HL-60 (cell line): Measurements from ENCODE around the gene TLE3.

Experiments used
- DNase-seq, 2 experiments: peaks; one replicate each; pipeline ENCODE4 v3.0.0-alpha.2; 2010 to 2020; ENCODE audit warnings: low read depth in 1 of 2, low spot score in 1 of 2
- H3K27ac ChIP-seq: fragments of 250-450 bp; sonication (Bioruptor Pico); replicated peaks from 2 replicates; pipeline ENCODE4 v1.5.1; 2020; ENCODE audit warnings: mild to moderate bottlenecking, moderate library complexity
- H3K27me3 ChIP-seq: fragments of 250-450 bp; sonication (Bioruptor Pico); 2 replicates; pipeline ENCODE4 v1.5.1; 2021; ENCODE audit warnings: mild to moderate bottlenecking, moderate library complexity; ENCODE audit not compliant: insufficient read depth, poor library complexity, severe bottlenecking
- H3K4me3 ChIP-seq: replicated peaks from 2 replicates; pipeline ENCODE4 v1.5.1; 2011; ENCODE audit warnings: mild to moderate bottlenecking, control low read depth, low read length; ENCODE audit not compliant: insufficient read depth
- GABPA ChIP-seq: IDR thresholded peaks from 2 replicates; pipeline ENCODE4 v1.6.1; 2012; ENCODE audit warnings: low read depth
- POLR2AphosphoS5 ChIP-seq: IDR thresholded peaks from 2 replicates; pipeline ENCODE4 v1.6.1; 2012; ENCODE audit warnings: low read depth
- SPI1 ChIP-seq: IDR thresholded peaks from 2 replicates; pipeline ENCODE4 v1.6.1; 2012; ENCODE audit warnings: low read depth, mild to moderate bottlenecking, borderline replicate concordance
- TF ChIP-seq, protein P1 (sequence below): IDR thresholded peaks from 2 replicates; pipeline ENCODE4 v1.6.1; 2012; ENCODE audit warnings: low read depth; ENCODE audit not compliant: insufficient replicate concordance
- TF ChIP-seq, protein P2 (sequence below): IDR thresholded peaks from one replicate; pipeline ENCODE4 v1.5.1; 2011; ENCODE audit warnings: low read length, control low read depth, inconsistent platforms; ENCODE audit not compliant: insufficient read depth

The TLE3 gene

DNA sequence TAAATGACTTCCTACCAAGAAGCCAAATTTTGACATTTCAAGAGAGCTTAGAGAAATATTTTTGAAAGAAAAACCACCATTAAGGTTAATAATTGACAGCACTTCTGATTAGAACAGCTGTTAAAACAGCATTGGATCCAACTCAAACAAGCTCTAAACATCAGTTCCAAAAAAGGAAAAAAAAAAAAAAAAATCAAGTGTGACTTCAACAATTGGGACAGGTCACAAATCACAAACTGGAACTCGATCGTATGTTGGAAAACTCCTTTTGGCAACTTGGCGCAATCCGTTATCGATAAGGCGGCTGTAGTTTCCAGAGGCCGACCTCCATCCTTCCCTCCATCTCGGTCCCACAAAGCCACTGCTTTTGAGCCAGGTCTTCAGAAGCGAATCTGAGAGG lies 17.8 kb downstream of the TLE3 start:
- Histone ChIP-seq H3K27me3 (no peaks in the 10 kb centered on the region), H3K27ac (no peak overlapping the region), H3K4me3 (no peak overlapping the region)
- TF ChIP-seq SPI1: no peak
- TF ChIP-seq, protein P1, sequence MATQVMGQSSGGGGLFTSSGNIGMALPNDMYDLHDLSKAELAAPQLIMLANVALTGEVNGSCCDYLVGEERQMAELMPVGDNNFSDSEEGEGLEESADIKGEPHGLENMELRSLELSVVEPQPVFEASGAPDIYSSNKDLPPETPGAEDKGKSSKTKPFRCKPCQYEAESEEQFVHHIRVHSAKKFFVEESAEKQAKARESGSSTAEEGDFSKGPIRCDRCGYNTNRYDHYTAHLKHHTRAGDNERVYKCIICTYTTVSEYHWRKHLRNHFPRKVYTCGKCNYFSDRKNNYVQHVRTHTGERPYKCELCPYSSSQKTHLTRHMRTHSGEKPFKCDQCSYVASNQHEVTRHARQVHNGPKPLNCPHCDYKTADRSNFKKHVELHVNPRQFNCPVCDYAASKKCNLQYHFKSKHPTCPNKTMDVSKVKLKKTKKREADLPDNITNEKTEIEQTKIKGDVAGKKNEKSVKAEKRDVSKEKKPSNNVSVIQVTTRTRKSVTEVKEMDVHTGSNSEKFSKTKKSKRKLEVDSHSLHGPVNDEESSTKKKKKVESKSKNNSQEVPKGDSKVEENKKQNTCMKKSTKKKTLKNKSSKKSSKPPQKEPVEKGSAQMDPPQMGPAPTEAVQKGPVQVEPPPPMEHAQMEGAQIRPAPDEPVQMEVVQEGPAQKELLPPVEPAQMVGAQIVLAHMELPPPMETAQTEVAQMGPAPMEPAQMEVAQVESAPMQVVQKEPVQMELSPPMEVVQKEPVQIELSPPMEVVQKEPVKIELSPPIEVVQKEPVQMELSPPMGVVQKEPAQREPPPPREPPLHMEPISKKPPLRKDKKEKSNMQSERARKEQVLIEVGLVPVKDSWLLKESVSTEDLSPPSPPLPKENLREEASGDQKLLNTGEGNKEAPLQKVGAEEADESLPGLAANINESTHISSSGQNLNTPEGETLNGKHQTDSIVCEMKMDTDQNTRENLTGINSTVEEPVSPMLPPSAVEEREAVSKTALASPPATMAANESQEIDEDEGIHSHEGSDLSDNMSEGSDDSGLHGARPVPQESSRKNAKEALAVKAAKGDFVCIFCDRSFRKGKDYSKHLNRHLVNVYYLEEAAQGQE: no peak
- TF ChIP-seq, protein P2, sequence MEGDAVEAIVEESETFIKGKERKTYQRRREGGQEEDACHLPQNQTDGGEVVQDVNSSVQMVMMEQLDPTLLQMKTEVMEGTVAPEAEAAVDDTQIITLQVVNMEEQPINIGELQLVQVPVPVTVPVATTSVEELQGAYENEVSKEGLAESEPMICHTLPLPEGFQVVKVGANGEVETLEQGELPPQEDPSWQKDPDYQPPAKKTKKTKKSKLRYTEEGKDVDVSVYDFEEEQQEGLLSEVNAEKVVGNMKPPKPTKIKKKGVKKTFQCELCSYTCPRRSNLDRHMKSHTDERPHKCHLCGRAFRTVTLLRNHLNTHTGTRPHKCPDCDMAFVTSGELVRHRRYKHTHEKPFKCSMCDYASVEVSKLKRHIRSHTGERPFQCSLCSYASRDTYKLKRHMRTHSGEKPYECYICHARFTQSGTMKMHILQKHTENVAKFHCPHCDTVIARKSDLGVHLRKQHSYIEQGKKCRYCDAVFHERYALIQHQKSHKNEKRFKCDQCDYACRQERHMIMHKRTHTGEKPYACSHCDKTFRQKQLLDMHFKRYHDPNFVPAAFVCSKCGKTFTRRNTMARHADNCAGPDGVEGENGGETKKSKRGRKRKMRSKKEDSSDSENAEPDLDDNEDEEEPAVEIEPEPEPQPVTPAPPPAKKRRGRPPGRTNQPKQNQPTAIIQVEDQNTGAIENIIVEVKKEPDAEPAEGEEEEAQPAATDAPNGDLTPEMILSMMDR: no peak
- no peak for TF ChIP-seq GABPA
- no peak for TF ChIP-seq POLR2AphosphoS5
- DNase-seq: no peak

DNA sequence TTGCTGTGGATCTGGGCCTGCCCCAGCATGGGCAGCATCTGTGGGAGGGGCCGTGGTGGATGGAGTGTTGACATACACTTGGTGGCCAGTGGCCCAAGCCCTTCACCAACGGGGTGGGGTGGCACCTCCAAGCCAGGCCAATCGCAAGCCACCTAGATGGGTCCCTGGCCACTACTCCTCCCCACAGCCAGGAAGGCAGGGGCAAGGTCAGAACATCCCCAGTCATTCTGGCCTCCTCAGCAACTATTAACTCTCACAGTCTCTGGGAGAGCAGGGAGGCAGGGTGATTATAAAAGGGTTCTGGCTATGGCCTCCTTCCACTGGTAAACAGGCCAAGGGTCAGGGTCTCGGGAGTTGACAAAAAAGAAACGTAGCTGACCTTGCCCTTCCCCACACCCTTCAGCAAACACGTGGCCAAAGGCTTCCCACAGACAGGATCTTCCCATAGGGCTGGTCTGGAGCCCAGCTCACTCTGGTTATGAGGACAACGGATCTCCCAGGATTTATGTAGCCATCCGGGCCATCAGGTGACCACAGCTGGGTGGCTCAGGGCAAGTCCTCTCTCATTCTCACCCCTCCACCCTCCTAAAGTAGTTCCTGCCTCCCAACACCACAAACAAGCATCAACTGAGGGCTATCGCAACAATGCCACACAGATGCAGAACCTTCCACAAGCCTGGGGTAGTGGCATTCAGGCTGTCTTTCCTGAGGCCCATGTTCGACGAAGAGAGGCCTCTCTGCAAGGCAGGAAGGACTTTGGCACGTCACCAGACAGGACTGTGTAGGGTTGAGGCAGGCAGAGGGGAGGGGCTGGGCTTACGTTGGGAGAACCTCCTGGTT lies 18.9 kb downstream of the TLE3 start:
- no peak for DNase-seq
- no peak for TF ChIP-seq SPI1
- TF ChIP-seq, protein P2: no peak

DNA sequence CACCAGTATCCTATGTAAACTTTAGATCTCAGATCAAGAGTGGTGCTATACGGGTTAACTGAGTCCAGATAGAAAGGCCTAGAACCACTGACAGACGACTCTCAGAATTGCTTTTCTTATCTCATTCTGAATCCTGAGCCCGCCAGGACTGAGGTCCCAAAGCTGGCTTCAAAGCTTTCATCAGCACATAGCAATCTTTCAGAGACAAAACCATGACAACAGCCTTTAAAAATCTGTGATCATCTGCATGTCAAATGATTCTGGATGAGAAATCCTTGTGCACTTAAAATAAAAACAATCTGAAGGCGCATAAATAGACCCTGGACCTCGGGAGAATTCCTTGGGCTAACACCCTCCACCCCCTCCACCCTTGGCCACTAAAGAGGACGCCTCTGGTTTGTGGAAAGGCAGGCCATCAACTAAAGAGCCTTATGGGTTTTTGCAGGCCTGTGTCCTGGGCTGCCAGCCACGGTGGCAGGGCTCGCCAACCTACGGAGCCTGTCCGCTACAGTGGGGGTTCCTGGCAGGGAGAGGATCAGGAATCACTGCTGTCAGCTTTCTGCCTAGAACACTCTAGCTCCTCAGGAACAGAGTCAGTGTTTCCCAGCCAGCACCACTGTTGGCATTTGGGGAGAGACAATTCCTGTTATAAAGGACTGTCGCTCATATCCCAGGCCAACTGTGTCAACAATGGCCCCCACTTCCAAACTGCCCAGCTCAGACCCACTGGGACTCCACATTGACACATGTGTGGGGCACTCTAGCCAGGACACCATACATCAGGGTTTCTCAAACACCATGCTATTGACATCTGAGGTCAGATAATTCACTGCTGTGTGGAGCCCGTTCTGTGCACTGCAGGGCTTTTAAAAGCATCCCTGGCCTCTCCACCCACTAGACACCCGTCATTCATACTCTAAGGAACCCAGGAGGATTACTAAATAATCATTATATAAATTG lies 20.2 kb downstream of the TLE3 start:
- Histone ChIP-seq H3K27me3 (no peaks in the 10 kb centered on the region), H3K4me3 (no peak overlapping the region), H3K27ac (no peak overlapping the region)
- DNase-seq: no peak
- TF ChIP-seq, protein P2: no peak
- TF ChIP-seq GABPA (no peak), SPI1 (no peak), POLR2AphosphoS5 (no peak)

More for the DNA sequence above, 18.9 kb downstream of the TLE3 start:
- Histone ChIP-seq H3K4me3 (no peak overlapping the region), H3K27ac (no peak overlapping the region), H3K27me3 (no peaks in the 10 kb centered on the region)

DNA sequence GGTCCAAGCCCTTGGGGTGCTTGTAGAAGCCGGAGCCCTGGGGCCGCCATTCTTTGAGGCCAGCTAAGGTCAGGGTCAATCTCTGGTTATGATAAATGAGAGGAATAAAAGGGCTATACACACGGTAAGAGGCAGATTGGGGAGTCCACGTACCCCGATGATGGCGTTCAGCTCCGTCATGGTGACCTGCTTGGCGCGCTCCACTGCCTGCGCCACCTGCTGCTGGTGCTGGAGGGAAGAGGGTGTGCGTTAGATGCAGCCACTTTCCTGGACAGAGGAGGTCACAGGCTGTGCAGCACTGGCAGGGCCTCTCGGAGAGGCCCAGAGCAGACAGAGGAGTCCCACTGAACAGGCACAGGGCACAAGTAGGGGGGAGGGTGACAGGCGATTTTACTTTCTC lies 23.3 kb downstream of the TLE3 start:
- Histone ChIP-seq H3K27me3 (no peaks in the 10 kb centered on the region), H3K4me3 (no peak overlapping the region), H3K27ac (no peak overlapping the region)
- DNase-seq: no peak
- TF ChIP-seq SPI1: no peak
- TF ChIP-seq, protein P1: no peak
- TF ChIP-seq, protein P2: no peak
- no peak for TF ChIP-seq GABPA
- no peak for TF ChIP-seq POLR2AphosphoS5
